Retina (tissue), 1 donor: ENCODE data around the gene TOM1.

Experiments
- DNase-seq: peaks from one replicate; pipeline ENCODE4 v3.0.0-alpha.2; 2016

Gene TOM1

GRCh38 chr22:35299673-35300499, at the start of gene TOM1:
Gene TOM1, plus strand, starts transcription at chr22:35299894. Its CDS starts 35 bp downstream, at chr22:35299929.
- DNase-seq, result peak; percentile 100

DNA sequence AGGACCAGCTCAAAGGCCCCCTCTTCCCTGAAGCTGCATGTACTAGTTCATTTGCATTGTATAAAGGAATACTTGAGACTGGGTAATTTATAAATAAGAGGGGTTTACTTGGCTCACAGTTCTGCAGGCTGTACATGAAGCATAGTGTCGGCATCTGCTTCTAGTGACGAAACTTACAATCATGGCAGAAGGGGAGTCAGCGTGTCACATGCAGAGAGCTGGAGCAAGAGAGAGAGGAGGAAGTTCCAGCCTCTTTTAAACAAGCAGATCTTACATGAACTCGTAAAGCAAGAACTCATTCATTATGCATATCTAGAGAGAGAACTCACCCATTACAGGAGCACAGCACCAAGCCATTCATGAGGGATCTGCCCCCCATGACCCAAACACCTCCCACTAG, 49.5 kb upstream of the TOM1 start:
- no peak for DNase-seq

- no peak for DNase-seq
These were observed 45.7 kb upstream of the TOM1 start for GRCh38 chr22:35253946-35254345.

DNA sequence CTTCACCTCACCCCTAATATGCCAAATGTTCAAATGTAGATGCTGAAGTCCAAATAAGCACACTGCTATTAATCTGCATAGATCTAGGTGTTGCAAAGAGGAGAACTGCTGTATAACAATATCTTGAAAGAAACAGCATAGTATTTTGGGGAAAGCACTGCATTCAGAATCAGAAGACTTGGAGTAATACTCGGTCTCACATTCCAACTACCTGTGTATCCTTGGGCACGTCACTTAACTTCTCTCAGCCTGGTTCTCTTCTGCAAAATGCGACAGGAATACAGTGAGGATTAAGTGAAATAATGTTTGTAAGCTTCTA, 42.7 kb upstream of the TOM1 start:
- DNase-seq, result no peak

- peak; percentile 91 for DNase-seq
These were observed 42.1 kb upstream of the TOM1 start, which contains the start of gene HMGXB4 for GRCh38 chr22:35257321-35258190. Gene HMGXB4, plus strand, starts transcription at chr22:35257493. Its CDS starts 4,898 bp downstream, at chr22:35262391.

- DNase-seq, result no peak
These were observed 41.3 kb upstream of the TOM1 start for GRCh38 chr22:35258191-35258988.

GRCh38 chr22:35264986-35265385, 34.7 kb upstream of the TOM1 start:
- no peak for DNase-seq

DNA sequence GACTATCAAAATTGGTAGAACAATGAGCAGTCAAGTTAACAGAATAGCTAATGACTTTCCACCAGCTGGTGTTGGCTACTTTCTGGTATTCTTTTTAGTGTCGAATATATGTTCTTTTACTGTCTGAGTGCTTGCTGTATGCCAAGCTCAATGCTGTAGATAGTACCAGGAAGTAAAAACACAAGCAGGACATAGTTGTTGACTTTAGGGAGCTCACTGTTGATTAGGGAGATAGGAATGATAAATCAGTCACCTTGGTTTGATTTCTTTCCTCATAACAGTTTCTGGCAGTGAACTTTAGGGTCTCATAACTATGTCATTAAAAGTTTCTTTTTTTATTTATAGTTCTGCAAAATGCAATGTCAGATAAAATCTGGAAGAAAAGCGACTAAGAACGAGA, 33.4 kb upstream of the TOM1 start:
- no peak for DNase-seq

DNA sequence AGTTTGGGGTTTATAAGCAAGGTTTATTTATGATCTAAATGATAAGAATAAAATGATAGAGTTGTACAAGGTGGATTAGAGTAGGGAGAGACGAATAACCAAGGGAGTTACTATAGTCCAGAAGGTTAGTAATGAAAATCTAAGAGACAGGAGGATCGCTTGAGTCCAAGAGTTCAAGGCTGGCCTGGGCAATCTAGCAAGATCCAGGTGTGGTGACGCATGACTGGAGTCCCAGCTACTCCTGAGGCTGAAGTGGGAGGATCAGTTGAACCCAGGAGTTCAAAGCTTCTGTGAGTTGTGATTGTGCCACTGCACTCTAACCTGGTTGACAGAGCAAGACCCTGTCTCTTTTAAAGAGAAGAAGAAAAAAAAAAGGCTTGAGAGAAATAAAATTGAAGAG, 30.1 kb upstream of the TOM1 start:
- no peak for DNase-seq

GRCh38 chr22:35274154-35274871, 25.4 kb upstream of the TOM1 start:
- DNase-seq, result no peak

- no peak for DNase-seq
These were observed 24.1 kb upstream of the TOM1 start for GRCh38 chr22:35275580-35275979.

GRCh38 chr22:35276019-35276418, 23.7 kb upstream of the TOM1 start:
- no peak for DNase-seq

GRCh38 chr22:35288116-35288515, 11.6 kb upstream of the TOM1 start:
- no peak for DNase-seq

GRCh38 chr22:35292786-35293185, 6.9 kb upstream of the TOM1 start:
- DNase-seq, result no peak

DNA sequence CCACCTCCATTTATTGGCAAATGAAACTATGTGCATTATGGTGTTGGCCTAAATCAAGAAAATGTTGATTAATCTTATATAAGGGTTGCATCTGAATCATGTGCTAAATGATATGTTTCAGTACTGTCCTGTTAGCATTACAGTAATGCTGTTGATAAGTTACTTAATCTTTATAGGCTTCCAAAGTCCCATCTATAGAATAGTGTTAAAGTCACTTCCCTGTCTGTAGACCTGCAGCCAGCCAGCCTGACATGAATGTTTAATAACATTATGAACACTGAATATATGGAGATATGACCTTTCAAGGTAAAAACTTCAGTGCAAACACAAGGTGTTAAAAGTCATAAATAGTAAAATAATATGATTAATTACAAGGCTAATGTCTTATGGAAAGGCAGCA, 3.6 kb upstream of the TOM1 start:
- no peak for DNase-seq

- no peak for DNase-seq
These were observed 449 bp upstream of the TOM1 start for GRCh38 chr22:35299217-35299672.

DNA sequence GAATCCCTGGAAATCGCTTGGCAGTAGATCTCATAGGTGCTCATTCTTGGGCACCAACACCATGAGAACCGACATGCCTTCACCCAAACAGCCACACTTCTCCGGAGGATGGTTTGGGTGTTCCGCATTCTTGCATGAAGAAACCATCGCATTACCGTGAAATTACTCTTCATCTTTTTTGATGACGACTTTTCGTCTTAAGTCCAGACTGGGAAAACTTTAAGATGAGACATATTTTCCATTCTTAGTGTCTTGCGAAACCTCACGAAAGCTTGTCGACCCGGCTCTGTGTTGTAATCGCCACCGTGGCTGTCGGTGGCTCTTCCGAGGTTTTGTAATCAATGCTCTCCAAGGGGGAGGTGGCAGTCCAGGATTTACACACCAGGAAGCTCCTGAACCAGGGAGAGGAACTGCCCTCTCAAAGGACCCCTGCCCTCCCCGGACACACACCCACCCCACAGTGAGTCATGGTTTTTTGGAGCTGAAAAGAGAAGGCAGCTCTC, 1.7 kb downstream of the TOM1 start:
- no peak for DNase-seq

DNA sequence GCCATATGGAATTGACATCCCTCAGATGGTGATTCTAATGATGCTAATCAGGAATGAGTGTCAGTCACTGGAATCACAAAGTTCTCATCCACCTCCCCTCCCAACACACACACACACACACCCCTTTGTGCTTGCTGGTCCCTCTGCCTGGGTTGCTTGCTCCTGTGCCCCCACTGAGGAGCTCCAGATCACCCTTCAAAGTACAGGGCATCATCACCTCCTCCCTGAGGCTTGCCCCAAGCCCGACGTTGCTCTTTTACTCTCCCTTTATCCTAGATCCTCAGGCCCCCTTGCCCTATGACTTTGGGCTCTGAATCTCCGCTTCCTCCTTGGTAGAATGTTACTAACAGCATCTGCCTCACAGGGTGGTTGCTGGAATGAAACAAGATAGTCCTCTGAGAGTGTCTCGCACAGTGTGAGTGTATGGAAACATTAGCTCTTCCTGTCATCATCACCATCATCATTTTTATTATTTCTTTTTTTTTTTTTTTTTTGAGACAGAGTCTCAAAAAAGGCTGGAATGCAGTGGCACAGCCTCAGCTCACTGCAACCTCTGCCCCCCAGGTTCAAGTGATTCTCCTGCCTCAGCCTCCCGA, 3.4 kb downstream of the TOM1 start:
- DNase-seq, result no peak

DNA sequence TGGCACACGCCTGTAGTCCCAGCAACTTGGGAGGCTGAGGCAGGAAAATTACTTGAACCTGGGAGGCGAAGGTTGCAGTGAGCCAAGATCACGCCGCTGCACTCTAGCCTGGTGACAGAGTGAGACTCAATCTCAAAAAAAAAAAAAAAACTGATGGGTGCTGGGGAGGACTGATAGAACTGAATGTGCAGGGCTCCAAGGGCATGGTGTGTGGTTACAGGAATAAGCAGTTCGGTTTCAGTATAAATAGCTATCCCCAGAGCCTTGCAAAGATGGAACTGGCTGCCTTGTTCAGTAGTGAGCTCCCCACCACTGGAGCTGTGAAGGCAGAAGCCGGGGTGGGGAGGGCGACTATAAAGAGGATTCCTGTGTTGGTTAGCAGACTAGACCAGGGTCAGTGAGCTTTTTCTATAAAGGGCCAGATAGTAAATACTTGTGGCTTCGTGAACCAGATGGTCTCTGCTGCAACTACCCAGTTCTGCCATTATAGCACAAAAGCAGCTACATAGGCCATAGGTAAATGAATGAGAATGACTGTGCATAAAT, 5.9 kb downstream of the TOM1 start:
- DNase-seq, result no peak

DNA sequence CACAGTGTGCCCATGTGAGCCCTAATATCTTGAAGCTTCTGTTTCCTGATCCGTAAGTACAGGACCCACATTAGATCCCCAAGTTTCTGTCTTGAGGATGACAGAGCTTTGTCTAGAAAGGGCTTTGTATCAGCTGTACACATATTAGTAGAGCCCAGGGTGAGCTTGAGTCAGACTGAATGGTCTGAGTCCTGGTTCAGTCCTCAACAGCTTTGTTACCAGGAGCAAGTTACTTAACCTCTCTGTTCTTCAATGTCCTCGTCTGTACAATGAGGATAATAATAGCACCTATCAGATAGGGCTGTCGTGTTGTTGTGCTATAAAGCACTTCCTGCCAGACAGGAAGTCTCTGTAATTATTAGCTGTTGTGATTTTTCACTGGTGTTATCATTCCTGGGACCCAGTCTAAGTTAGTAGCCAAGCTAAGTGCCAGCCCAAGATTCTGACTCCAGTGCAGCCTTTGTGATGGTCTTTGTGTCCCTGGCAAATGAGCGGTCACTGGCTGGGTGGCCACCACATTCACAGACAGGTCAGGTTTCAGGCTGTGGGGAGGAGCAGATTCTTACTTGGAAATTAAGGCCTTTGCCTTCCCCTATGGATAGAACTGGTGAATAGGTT, 6.8 kb downstream of the TOM1 start:
- peak; percentile 19 for DNase-seq

DNA sequence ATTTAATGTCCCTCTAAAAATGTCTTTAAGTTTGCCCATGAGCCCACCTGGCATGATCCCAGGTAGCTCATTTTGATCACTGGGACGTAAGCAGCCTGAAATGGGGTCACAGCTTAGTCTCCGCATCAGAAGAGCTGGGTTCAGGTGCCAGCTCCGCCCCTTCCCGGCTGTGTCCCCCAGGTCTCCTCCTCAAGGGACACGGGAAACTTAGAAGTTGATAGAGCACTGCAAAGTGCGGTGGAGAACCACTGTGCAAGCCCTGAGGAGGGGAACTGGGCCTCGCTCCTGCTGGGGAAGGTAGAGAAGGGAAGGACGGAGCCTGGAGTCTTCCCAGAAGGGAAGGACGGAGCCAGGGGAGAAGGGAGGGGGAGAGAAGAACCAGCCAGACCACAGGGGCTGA, 7.7 kb downstream of the TOM1 start:
- no peak for DNase-seq
